PC-3 (cell line): ENCODE results near the gene IFFO2. TPM values are rescaled to one million over a fixed set of nuclear protein-coding genes. Genes with fewer than 3 reads are reported as not detected.

ENCODE experiments used
- ATAC-seq: fragments of 200-7000 bp; cut with Tn5 transposase; 2 replicates; pipeline ENCODE4 v1.9.1; 2020; ENCODE audit warnings: mild to moderate bottlenecking, moderate library complexity
- BruUV-seq: library from RNA; stranded (reverse); fragments of 400-500 nt; replicated peaks from 2 replicates; lab custom pipeline; 2021; lab: Mats Ljungman, UMichigan
- CTCF ChIA-PET: fragments of 300-600 bp; sonication (Branson Sonifier 250); formaldehyde crosslinking; loops from one replicate; lab custom pipeline; 2022; ENCODE audit warnings: antibody characterized with exemption; lab: Charles Lee
- POLR2A ChIA-PET: fragments of 300-600 bp; sonication (Branson Sonifier 250); formaldehyde crosslinking; loops from one replicate; lab custom pipeline; 2022; ENCODE audit warnings: antibody characterized with exemption; ENCODE audit not compliant: unreplicated experiment; lab: Charles Lee
- DNase-seq: peaks from one replicate; pipeline ENCODE4 v3.0.0-alpha.2; 2015
- H2AFZ ChIP-seq: fragments of 300-600 bp; sonication (generic); 2 replicates; pipeline ENCODE4 v1.6.0; 2016; ENCODE audit warnings: antibody characterized with exemption, low read length
- H3F3A ChIP-seq: fragments of 300-600 bp; sonication (generic); one replicate; pipeline ENCODE4 v1.6.0; 2017; ENCODE audit warnings: antibody characterized with exemption, low read length, control low read depth, mild to moderate bottlenecking; ENCODE audit not compliant: unreplicated experiment
- H3K27ac ChIP-seq: fragments of 300-600 bp; sonication (generic); 2 replicates; pipeline ENCODE4 v1.5.1; 2016; ENCODE audit warnings: mild to moderate bottlenecking, low read length
- H3K27me3 ChIP-seq: fragments of 300-600 bp; sonication (generic); 2 replicates; pipeline ENCODE4 v1.6.1; 2016; ENCODE audit warnings: low read length, mixed read lengths
- H3K36me3 ChIP-seq: fragments of 300-600 bp; sonication (generic); 2 replicates; pipeline ENCODE4 v1.6.1; 2016; ENCODE audit warnings: low read depth, mixed run types, low read length, mixed read lengths
- H3K4me1 ChIP-seq: fragments of 300-600 bp; sonication (generic); 2 replicates; pipeline ENCODE4 v1.5.1; 2016; ENCODE audit warnings: low read length; ENCODE audit not compliant: insufficient read depth
- H3K4me2 ChIP-seq: fragments of 300-600 bp; sonication (generic); 2 replicates; pipeline ENCODE4 v1.6.0; 2016; ENCODE audit warnings: low read length
- H3K4me3 ChIP-seq: fragments of 300-600 bp; sonication (generic); 2 replicates; pipeline ENCODE4 v1.5.1; 2016; ENCODE audit warnings: mild to moderate bottlenecking, low read length, mixed read lengths
- H3K79me2 ChIP-seq: fragments of 300-600 bp; sonication (generic); 2 replicates; pipeline ENCODE4 v1.6.1; 2017; ENCODE audit warnings: low read length, mixed read lengths
- H3K9ac ChIP-seq: fragments of 300-600 bp; sonication (generic); 2 replicates; pipeline ENCODE4 v1.6.0; 2016; ENCODE audit warnings: mild to moderate bottlenecking, low read length
- H3K9me2 ChIP-seq: fragments of 300-600 bp; sonication (generic); replicated peaks from 2 replicates; pipeline ENCODE4 v1.6.1; 2016; ENCODE audit warnings: mixed run types, low read length, mixed read lengths
- H3K9me3 ChIP-seq: fragments of 300-600 bp; sonication (generic); 2 replicates; pipeline ENCODE4 v1.6.1; 2016; ENCODE audit warnings: low read length, mixed read lengths
- H4K20me1 ChIP-seq: fragments of 300-600 bp; sonication (generic); 2 replicates; pipeline ENCODE4 v1.6.1; 2016; ENCODE audit warnings: low read length, mixed read lengths
- EZH2 ChIP-seq: fragments of 300-600 bp; sonication (generic); IDR thresholded peaks from one replicate; pipeline ENCODE4 v1.6.1; 2017; ENCODE audit warnings: antibody characterized with exemption, mild to moderate bottlenecking, low read length; ENCODE audit not compliant: unreplicated experiment
- EZH2phosphoT487 ChIP-seq: fragments of 300-600 bp; sonication (generic); IDR thresholded peaks from 2 replicates; pipeline ENCODE4 v1.6.1; 2018; ENCODE audit warnings: mild to moderate bottlenecking, antibody characterized with exemption, low read length, borderline replicate concordance
- intact Hi-C: fragments of 100-400 bp; cut with micrococcal nuclease; formaldehyde crosslinking; loops from 2 replicates; pipeline ENCODE4 v1.9.0; 2023
- total RNA-seq: library from RNA; depleted of rRNA; stranded (reverse); fragments of >200 nt; gene quantifications from 2 replicates; pipeline ENCODE4 v1.2.3, GENCODE V29; 2014
- TF ChIP-seq, protein P1 (sequence below): fragments of 300-600 bp; sonication (generic); conservative IDR thresholded peaks from 2 replicates; pipeline ENCODE4 v1.5.1; 2017; ENCODE audit warnings: antibody characterized with exemption, low read depth, mild to moderate bottlenecking, low read length

The IFFO2 gene
- total RNA-seq, 1 experiment from 2014 or later, result 30.7 TPM

DNA sequence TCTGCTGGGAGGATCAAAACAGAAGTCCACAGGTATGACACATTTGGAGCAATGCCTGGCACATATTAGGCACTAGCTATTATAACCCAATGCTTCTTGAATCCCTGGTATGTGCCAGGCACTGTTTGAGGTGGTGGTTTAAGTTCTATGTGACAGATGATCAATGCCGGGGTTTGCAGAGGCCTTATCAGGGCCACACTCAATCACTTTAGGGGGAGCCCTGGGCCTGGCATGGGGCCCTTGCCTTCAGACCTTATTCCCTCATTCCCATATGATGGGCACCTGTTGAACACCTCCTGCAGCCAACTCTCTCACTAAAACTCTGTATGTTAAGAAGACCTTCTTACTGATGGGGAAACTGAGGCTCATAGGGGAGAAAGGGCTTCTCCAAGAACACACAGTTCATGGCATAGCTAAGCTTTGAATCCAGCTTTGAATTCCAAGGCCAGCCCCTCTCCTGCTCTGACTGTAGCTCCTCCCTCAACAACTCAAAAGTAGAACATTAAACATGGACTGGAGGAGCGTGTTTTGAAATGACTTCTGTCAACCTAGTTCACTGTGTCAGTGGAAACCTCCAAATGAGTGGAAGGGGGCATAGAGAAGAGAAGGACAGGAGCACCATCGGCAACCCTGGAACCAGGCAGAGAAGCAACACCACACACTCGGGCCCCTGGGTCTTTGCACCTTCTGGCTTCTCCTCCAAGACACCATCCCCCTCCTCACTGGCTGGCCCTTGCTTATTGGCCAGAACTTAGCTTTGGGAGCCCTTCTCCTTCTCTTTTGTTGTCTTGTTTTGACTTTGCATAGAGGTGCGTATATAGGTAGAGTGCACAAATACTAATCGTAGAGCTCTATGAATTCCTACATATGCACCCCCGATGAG, 6.6 kb upstream of the IFFO2 start:
- H3K27ac ChIP-seq, result no peak overlapping the region
- H3K9ac ChIP-seq, result no peak overlapping the region
- TF ChIP-seq EZH2phosphoT487 (no peak), EZH2 (no peak)
- TF ChIP-seq, protein P1, sequence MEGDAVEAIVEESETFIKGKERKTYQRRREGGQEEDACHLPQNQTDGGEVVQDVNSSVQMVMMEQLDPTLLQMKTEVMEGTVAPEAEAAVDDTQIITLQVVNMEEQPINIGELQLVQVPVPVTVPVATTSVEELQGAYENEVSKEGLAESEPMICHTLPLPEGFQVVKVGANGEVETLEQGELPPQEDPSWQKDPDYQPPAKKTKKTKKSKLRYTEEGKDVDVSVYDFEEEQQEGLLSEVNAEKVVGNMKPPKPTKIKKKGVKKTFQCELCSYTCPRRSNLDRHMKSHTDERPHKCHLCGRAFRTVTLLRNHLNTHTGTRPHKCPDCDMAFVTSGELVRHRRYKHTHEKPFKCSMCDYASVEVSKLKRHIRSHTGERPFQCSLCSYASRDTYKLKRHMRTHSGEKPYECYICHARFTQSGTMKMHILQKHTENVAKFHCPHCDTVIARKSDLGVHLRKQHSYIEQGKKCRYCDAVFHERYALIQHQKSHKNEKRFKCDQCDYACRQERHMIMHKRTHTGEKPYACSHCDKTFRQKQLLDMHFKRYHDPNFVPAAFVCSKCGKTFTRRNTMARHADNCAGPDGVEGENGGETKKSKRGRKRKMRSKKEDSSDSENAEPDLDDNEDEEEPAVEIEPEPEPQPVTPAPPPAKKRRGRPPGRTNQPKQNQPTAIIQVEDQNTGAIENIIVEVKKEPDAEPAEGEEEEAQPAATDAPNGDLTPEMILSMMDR, result no peak
- no peaks in the 10 kb centered on the region for H3K27me3 ChIP-seq
- H3K9me2 ChIP-seq, result no peaks in the 10 kb centered on the region
- ATAC-seq (no peak; the same call in 1 of the 2 replicates), DNase-seq (no peak)
- intact Hi-C loops, result no loop called here
- no peaks in the 10 kb centered on the region for H3K36me3 ChIP-seq
- H4K20me1 ChIP-seq, result no peaks in the 10 kb centered on the region
- ChIA-PET CTCF (interaction anchor here (1.0 to 1.1 kb wide), 3 partner anchors 10 to 216 kb away, joined by 3 to 4 read pairs (median 4); no protein-coding TSS in a partner anchor), POLR2A (interaction anchor here (0.6 kb wide), 1 partner anchor 71 kb away, joined by 5 read pairs; no protein-coding TSS in a partner anchor)
- H3K4me1 ChIP-seq, result peaks cover 14% of the 10 kb centered on the region
- H3K9me3 ChIP-seq, result no peaks in the 10 kb centered on the region
- BruUV-seq, result no TSS peak
- no peaks in the 10 kb centered on the region for H3K79me2 ChIP-seq
- no peak overlapping the region for H3K4me3 ChIP-seq
- no peak overlapping the region for H3K4me2 ChIP-seq
- no peaks in the 10 kb centered on the region for H3F3A ChIP-seq
- no peak overlapping the region for H2AFZ ChIP-seq

DNA sequence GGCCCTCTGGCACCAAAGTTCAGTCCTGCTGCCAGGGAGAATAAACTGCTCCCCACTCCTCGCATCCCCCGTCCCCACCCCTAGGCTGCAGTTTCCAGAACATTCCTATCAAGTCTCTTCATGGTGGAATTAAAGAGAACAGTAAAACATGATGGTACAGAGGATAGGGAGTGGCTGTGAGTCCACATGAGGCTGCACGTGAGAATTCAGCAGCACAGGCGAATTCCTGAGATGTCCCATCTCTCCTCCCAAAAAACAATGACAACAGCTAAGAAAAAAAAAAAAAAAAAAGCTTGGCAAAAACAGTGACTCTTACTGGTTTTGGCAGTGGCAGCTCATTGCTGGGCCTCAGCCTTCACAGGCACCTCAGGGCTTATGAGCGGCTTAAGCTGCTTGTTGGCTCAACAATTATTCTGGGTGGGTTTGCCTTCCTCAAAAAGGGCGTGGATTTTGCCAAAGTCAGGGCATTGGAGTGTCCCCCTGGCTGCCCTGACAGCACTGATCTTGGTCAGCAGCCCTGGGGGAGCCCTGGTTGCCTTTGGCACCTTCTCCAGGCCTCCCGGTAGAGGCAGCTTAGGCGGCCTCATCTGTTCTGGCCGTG, 5.7 kb upstream of the IFFO2 start:
- ATAC-seq (peak; percentile 52), DNase-seq (no peak)
- no peak overlapping the region for H3K27ac ChIP-seq
- H3K4me3 ChIP-seq, result no peak overlapping the region
- no peaks in the 10 kb centered on the region for H3K79me2 ChIP-seq
- BruUV-seq, result no TSS peak
- ChIA-PET POLR2A (interaction anchor here (0.5 to 0.6 kb wide), 2 partner anchors 49 to 72 kb away, joined by 3 to 5 read pairs; no protein-coding TSS in a partner anchor), CTCF (interaction anchor here (1.0 to 1.1 kb wide), 3 partner anchors 11 to 217 kb away, joined by 3 to 4 read pairs (median 4); no protein-coding TSS in a partner anchor)
- H3K27me3 ChIP-seq, result no peaks in the 10 kb centered on the region
- no peaks in the 10 kb centered on the region for H3K9me3 ChIP-seq
- H4K20me1 ChIP-seq, result no peaks in the 10 kb centered on the region
- H3K36me3 ChIP-seq, result no peaks in the 10 kb centered on the region
- intact Hi-C loops, result no loop called here
- no peak overlapping the region for H3K4me2 ChIP-seq
- TF ChIP-seq EZH2, result no peak
- TF ChIP-seq EZH2phosphoT487, result no peak
- TF ChIP-seq, protein P1, result no peak
- H3K9me2 ChIP-seq, result no peaks in the 10 kb centered on the region
- no peak overlapping the region for H2AFZ ChIP-seq
- no peaks in the 10 kb centered on the region for H3F3A ChIP-seq
- no peak overlapping the region for H3K9ac ChIP-seq
- peaks cover 15% of the 10 kb centered on the region for H3K4me1 ChIP-seq
